Measurements from ENCODE around the gene RUBCN.
A peak's percentile ranks its signal among the peaks of the same experiment; 100 is the strongest.
"Not testable (repeated sequence)": the region's sequence is repeated elsewhere in the genome, so short reads cannot be mapped to it uniquely, and the experiment has no call there.

Gene RUBCN

GRCh38 chr3:197664414-197665141 lies 72.1 kb downstream of the RUBCN start:
- H3K36me3 ChIP-seq (ENCODE audit: insufficient read depth, low read length); H3K9me3 ChIP-seq (ENCODE audit: control insufficient read depth, insufficient read depth, low read length); H3K4me1 ChIP-seq (ENCODE audit: insufficient read depth, low read length): not testable (repeated sequence)
- peak overlapping the region; percentile 30; the same call in 1 of the 2 replicates for H3K9ac ChIP-seq (ENCODE audit: low read depth, low read length)

DNA sequence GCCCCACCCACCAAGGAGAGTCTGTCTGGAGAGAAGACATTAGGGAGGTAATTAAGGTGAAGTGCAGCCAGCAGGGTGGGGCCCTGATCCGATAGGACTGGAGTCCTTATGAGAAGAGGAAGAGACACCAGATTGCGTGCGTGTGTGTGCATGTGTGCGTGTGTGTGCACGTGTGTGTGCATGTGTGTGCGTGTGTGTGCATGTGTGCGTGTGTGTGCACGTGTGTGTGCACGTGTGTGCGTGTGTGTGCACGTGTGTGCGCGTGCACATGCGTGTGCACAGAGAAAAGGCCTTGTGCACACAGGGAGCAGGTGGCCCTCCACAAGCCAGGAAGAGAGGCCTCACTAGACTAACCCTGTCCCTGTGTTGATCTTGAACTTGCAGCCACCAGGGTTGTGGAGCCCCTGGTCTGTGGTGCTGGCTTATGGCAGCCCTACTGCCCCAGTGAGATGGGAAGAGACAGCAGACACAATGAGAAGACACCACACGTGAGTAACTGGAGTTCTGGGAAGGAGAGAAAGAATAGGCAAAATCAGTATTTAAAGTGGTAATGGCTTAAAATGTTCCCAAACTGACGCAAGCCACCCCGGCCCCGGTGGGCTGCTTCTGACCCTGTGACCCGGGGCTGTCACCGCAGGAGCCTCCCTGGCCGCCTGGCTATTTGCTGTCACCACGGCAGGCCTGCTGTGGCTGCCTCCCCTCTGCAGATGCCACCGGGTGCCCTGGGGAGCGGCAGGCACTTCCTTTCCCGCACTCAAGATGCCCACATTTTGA lies 73.2 kb downstream of the RUBCN start:
- not testable (repeated sequence) for H3K9me3 ChIP-seq (ENCODE audit: control insufficient read depth, insufficient read depth, low read length); H3K36me3 ChIP-seq (ENCODE audit: insufficient read depth, low read length); H3K4me1 ChIP-seq (ENCODE audit: insufficient read depth, low read length); H3K9ac ChIP-seq (ENCODE audit: low read depth, low read length)

DNA sequence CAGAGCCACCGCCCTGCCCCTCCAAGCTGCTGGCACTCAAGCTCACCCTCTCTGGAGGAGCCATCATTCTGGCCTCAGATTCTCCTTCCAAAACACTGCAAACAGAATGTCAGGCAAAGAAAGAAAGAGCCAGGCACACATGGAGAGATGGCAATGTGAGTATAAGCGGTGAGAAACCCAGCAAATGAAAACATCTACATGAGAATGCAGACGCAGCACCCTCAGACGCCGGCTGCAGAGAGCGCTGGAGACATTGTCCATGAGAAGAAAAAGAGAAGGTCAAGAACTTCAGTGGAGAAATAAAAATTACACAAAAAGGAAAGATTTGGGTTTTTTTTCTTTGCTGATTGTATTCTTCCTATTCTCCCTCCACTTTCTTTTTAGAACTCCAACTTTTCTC lies 74.4 kb downstream of the RUBCN start:
- H3K4me1 ChIP-seq (ENCODE audit: insufficient read depth, low read length); H3K9ac ChIP-seq (ENCODE audit: low read depth, low read length); H3K36me3 ChIP-seq (ENCODE audit: insufficient read depth, low read length); H3K9me3 ChIP-seq (ENCODE audit: control insufficient read depth, insufficient read depth, low read length): not testable (repeated sequence)

DNA sequence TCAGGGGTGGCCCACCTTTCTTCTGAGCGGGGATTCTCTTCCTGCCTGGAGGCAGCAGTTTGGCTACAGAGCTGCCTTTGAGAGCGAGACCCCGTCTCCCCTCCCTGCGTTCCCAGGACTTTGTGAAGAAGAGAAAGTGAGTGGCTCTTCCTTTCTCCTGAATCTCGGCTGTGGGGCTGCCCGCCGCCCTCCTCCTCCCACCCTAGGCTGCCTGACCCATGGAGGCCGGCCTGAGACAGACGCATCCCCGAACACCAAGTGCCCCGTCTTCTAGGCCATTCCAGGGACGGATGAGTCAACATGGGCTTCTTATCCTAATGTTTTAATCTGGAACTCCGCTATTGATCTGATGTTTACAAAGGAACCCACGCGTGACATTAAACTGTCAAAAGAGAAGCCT lies 74.8 kb downstream of the RUBCN start:
- H3K9ac ChIP-seq (ENCODE audit: low read depth, low read length); H3K4me1 ChIP-seq (ENCODE audit: insufficient read depth, low read length); H3K9me3 ChIP-seq (ENCODE audit: control insufficient read depth, insufficient read depth, low read length); H3K36me3 ChIP-seq (ENCODE audit: insufficient read depth, low read length): not testable (repeated sequence)

GRCh38 chr3:197661234-197661834 lies 75.4 kb downstream of the RUBCN start:
- not testable (repeated sequence) for H3K9me3 ChIP-seq (ENCODE audit: control insufficient read depth, insufficient read depth, low read length); H3K4me1 ChIP-seq (ENCODE audit: insufficient read depth, low read length); H3K36me3 ChIP-seq (ENCODE audit: insufficient read depth, low read length); H3K9ac ChIP-seq (ENCODE audit: low read depth, low read length)

GRCh38 chr3:197659701-197660100 lies 77.0 kb downstream of the RUBCN start:
- H3K36me3 ChIP-seq (ENCODE audit: insufficient read depth, low read length); H3K9ac ChIP-seq (ENCODE audit: low read depth, low read length); H3K9me3 ChIP-seq (ENCODE audit: control insufficient read depth, insufficient read depth, low read length); H3K4me1 ChIP-seq (ENCODE audit: insufficient read depth, low read length): not testable (repeated sequence)

DNA sequence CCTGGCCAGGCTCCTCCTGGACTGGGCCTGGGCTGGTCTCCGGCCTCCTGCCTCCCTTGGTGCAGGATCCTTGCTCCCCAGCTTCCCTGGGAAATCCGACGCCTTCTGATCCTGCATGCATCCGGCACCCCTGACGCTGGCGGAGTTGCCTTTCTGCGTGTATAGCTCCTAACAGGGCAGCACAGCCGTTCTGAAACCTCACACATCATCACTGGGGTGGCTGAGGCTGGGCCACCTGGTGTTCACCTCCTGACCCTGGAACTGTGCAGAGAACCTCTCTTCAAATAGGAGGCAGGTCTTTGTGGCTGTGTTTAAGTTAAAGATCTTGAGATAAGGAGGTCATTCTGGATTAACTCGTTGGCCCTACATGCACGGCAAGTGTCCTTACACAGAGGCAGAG lies 77.6 kb downstream of the RUBCN start:
- not testable (repeated sequence) for H3K9me3 ChIP-seq (ENCODE audit: control insufficient read depth, insufficient read depth, low read length); H3K36me3 ChIP-seq (ENCODE audit: insufficient read depth, low read length); H3K9ac ChIP-seq (ENCODE audit: low read depth, low read length); H3K4me1 ChIP-seq (ENCODE audit: insufficient read depth, low read length)

- H3K4me1 ChIP-seq (ENCODE audit: insufficient read depth, low read length); H3K9me3 ChIP-seq (ENCODE audit: control insufficient read depth, insufficient read depth, low read length); H3K36me3 ChIP-seq (ENCODE audit: insufficient read depth, low read length); H3K9ac ChIP-seq (ENCODE audit: low read depth, low read length): not testable (repeated sequence)
These were observed 78.0 kb downstream of the RUBCN start for GRCh38 chr3:197658706-197659105.

GRCh38 chr3:197657541-197658292 lies 79.0 kb downstream of the RUBCN start:
- not testable (repeated sequence) for H3K36me3 ChIP-seq (ENCODE audit: insufficient read depth, low read length); H3K9ac ChIP-seq (ENCODE audit: low read depth, low read length); H3K9me3 ChIP-seq (ENCODE audit: control insufficient read depth, insufficient read depth, low read length); H3K4me1 ChIP-seq (ENCODE audit: insufficient read depth, low read length)

- not testable (repeated sequence) for H3K36me3 ChIP-seq (ENCODE audit: insufficient read depth, low read length); H3K9ac ChIP-seq (ENCODE audit: low read depth, low read length); H3K4me1 ChIP-seq (ENCODE audit: insufficient read depth, low read length); H3K9me3 ChIP-seq (ENCODE audit: control insufficient read depth, insufficient read depth, low read length)
These were observed 79.7 kb downstream of the RUBCN start for GRCh38 chr3:197656960-197657359.

DNA sequence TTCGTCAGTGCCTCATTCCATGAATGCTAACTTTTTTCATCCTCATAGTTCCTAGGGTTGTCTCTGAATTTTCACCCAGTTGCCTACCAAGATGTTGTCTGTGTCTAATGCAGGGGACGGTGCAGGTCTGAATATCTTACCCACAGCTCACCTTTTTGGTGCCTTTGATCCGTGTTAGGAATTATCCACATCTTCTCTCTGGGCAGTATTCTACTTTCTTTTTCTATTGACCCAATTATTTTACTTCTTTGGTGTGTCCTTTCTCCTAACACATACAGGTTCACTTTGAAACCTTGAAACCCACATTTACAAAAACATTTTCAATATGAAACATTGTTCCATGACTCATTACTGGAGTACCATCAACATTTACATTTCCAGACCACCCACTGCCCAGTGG lies 80.6 kb downstream of the RUBCN start:
- not testable (repeated sequence) for H3K36me3 ChIP-seq (ENCODE audit: insufficient read depth, low read length); H3K9me3 ChIP-seq (ENCODE audit: control insufficient read depth, insufficient read depth, low read length); H3K9ac ChIP-seq (ENCODE audit: low read depth, low read length); H3K4me1 ChIP-seq (ENCODE audit: insufficient read depth, low read length)

DNA sequence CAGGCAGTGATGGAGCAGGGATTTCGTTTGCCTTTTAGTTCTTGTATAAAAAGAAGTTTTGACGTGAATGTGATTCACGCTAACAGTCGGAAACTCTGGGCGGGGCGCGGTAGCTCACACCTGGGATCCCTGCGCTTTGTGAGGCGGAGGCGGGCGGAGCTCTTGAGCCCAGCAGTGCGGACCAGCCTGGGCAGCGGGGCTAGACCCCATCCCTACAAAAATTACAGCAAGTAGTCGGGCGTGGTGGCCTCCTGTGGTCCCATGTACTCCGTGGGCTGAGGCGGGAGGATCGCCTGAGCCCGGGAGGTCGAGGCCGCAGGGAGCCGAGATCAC lies 81.7 kb downstream of the RUBCN start:
- H3K36me3 ChIP-seq (ENCODE audit: insufficient read depth, low read length); H3K4me1 ChIP-seq (ENCODE audit: insufficient read depth, low read length); H3K9ac ChIP-seq (ENCODE audit: low read depth, low read length); H3K9me3 ChIP-seq (ENCODE audit: control insufficient read depth, insufficient read depth, low read length): not testable (repeated sequence)

DNA sequence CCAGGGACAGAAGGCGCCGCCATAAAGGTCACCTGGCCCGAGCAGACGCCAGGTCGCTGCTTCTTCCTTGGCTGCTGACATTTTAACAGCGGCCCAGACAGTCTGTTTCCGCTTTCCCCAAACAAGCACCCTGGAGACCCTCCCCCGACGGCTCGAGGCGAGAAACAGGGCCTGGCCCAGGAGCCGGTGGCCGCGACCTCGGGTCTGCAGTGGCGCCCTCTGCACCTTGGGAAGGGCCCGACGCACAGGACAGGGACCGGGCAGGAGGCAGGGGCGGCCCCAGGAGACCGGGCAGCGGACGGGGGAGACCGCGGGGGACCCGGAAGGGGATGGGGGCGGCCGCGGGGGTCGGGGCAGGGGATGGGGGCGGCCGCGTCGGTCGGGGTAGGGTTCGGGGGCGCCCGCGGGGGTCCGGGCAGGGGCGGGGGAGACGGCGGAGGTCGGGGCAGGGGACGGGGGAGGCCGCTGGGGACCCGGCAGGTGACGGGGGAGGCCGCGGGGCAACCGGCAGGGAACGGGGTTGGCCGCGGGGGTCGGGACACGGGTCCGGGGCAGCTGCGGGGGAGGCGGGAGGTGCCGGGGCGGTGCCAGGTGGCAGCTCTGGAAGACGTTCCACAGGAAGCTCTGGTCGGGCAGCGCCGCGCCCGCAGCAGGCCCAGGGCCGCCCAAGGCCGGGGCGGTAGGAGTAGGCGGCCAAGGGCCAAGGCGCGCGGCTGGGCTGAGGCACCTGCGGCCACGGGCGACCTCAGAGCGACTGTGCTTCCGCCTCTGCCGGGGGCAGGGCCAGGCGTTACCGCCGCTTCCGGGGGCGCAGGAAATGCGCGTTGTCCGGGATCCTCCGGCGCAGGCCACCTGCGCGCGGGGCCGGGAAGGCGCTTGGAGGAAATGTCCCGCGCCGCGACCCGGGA lies 82.4 kb downstream of the RUBCN start:
- not testable (repeated sequence) for H3K36me3 ChIP-seq (ENCODE audit: insufficient read depth, low read length); H3K4me1 ChIP-seq (ENCODE audit: insufficient read depth, low read length); H3K9me3 ChIP-seq (ENCODE audit: control insufficient read depth, insufficient read depth, low read length)
- H3K9ac ChIP-seq (ENCODE audit: low read depth, low read length) = peak overlapping the region; percentile 46; the same call in 1 of the 2 replicates

DNA sequence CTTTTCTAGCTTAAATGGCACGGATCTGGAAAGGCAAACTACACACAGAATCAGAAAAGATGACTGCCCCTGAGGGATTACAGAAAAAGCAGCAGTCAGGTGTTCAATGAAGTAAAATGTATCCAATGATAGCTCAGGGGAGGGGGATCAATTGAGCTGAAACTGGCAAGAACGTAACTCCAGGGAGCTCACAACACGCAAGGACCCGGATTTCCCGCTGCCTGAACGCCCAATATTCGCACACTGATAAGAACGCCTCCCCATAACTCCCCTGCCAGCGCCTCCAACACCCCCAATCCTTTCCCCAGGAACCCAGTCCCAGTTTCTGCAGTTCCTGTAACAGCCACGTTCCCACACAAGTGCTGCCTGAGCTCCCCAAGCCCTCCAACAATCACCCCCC lies 83.8 kb downstream of the RUBCN start:
- H3K36me3 ChIP-seq (ENCODE audit: insufficient read depth, low read length) = not testable (repeated sequence)

More for the DNA sequence above, 83.8 kb downstream of the RUBCN start:
- H3K9me3 ChIP-seq (ENCODE audit: control insufficient read depth, insufficient read depth, low read length); H3K9ac ChIP-seq (ENCODE audit: low read depth, low read length); H3K4me1 ChIP-seq (ENCODE audit: insufficient read depth, low read length): not testable (repeated sequence)

All from ES-I3 (cell line).